ENCODE data around the gene ROBO1. TPM values are rescaled to one million over a fixed set of nuclear protein-coding genes. Genes with fewer than 3 reads are reported as not detected.

Gene ROBO1
- polyA plus RNA-seq, 4 donors: 0.81 to 12.2 (median 2.6) TPM

DNA sequence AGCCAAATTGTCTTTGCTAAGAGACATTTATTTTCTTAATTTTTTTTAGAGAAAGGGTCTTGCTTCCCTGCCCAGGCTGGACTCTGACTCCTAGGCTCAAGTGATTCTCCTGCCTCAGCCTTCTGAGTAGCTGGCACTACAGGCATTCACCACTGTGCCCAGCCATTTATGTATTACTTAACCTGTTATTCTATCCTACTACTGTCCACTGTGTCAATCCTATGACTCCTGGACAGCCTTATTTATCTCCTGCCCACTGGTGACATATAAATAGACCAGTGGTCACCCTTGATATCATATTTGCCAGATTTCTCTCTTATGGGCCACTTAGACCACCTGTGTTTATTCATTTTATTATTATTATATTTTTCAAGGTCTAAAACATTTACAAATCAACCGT is 161.4 kb downstream of the ROBO1 start:
- H3K27ac ChIP-seq (ENCODE audit: low read depth in 1 of 3, low read length in 2 of 3): no peak overlapping the region
- no peak for DNase-seq
- no peaks in the 10 kb centered on the region for H3K9me3 ChIP-seq (ENCODE audit: control insufficient read depth in 2 of 2, insufficient read depth in 1 of 2, low read depth in 1 of 2, low read length in 1 of 2)
- no peak overlapping the region for H3K4me3 ChIP-seq (ENCODE audit: low read depth in 1 of 3, low read length in 3 of 3)
- no peaks in the 10 kb centered on the region for H3K27me3 ChIP-seq (ENCODE audit: control insufficient read depth in 3 of 3, insufficient read depth in 3 of 3, low read length in 3 of 3)
- 31 to 69% (median 55%) methylated on average over 1 of the region's 1 CpG for WGBS, 3 donors
- H3K4me1 ChIP-seq (ENCODE audit: control insufficient read depth in 3 of 3, insufficient read depth in 2 of 3, low read depth in 1 of 3, low read length in 2 of 3): no peaks in the 10 kb centered on the region
- FAIRE-seq: no peak
- H3K36me3 ChIP-seq (ENCODE audit: control insufficient read depth in 3 of 3, insufficient read depth in 2 of 3, low read depth in 1 of 3, low read length in 3 of 3): no peaks in the 10 kb centered on the region

DNA sequence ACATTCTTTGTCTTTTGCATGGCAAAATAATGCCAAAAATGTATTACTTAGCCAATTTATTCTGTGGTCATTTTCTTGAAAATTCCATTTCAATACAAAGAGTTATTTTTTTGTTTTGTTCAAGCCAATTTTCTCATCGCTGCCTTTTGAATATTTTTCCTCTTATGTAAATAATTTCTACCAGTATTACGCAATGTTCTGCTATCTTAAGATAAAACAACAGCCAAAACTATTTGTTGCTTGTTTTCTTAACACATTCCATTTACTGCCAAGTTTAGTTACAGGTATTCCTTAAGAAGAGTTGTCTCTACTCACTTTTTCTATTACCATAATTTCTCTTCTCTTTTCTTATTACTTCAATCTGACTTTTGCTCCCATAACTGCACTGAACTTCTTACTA is 163.1 kb downstream of the ROBO1 start:
- Histone ChIP-seq H3K27ac (ENCODE audit: low read depth in 1 of 3, low read length in 2 of 3) (no peak overlapping the region), H3K4me1 (ENCODE audit: control insufficient read depth in 3 of 3, insufficient read depth in 2 of 3, low read depth in 1 of 3, low read length in 2 of 3) (no peaks in the 10 kb centered on the region), H3K27me3 (ENCODE audit: control insufficient read depth in 3 of 3, insufficient read depth in 3 of 3, low read length in 3 of 3) (no peaks in the 10 kb centered on the region), H3K9me3 (ENCODE audit: control insufficient read depth in 2 of 2, insufficient read depth in 1 of 2, low read depth in 1 of 2, low read length in 1 of 2) (no peaks in the 10 kb centered on the region), H3K4me3 (ENCODE audit: low read depth in 1 of 3, low read length in 3 of 3) (no peak overlapping the region), H3K36me3 (ENCODE audit: control insufficient read depth in 3 of 3, insufficient read depth in 2 of 3, low read depth in 1 of 3, low read length in 3 of 3) (no peaks in the 10 kb centered on the region)
- 37 to 48% (median 38%) methylated on average over 2 of the region's 2 CpGs for WGBS, 3 donors
- FAIRE-seq: no peak
- no peak for DNase-seq

DNA sequence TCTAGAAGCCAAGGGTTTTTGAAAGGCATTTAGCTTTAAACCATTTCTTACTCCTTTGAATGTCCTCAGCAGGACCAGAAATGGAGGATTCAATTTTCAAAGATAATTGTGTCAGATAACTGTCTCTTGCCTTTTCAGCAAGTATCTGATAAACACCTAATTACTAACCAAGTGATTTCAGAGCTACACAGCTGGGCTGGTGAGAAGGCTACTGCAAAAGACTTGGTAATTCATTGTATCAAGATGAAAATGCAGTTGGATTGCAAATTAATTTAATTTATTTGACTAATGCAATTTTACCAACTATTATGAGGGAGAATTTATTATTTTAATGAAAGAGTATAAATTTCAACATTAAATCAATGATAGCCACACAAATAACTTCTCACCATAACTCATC is 165.4 kb downstream of the ROBO1 start:
- FAIRE-seq (no peak), DNase-seq (no peak)
- Histone ChIP-seq H3K27ac (ENCODE audit: low read depth in 1 of 3, low read length in 2 of 3) (no peak overlapping the region), H3K36me3 (ENCODE audit: control insufficient read depth in 3 of 3, insufficient read depth in 2 of 3, low read depth in 1 of 3, low read length in 3 of 3) (no peaks in the 10 kb centered on the region), H3K4me1 (ENCODE audit: control insufficient read depth in 3 of 3, insufficient read depth in 2 of 3, low read depth in 1 of 3, low read length in 2 of 3) (no peaks in the 10 kb centered on the region), H3K9me3 (ENCODE audit: control insufficient read depth in 2 of 2, insufficient read depth in 1 of 2, low read depth in 1 of 2, low read length in 1 of 2) (no peaks in the 10 kb centered on the region), H3K4me3 (ENCODE audit: low read depth in 1 of 3, low read length in 3 of 3) (no peak overlapping the region), H3K27me3 (ENCODE audit: control insufficient read depth in 3 of 3, insufficient read depth in 3 of 3, low read length in 3 of 3) (no peaks in the 10 kb centered on the region)

DNA sequence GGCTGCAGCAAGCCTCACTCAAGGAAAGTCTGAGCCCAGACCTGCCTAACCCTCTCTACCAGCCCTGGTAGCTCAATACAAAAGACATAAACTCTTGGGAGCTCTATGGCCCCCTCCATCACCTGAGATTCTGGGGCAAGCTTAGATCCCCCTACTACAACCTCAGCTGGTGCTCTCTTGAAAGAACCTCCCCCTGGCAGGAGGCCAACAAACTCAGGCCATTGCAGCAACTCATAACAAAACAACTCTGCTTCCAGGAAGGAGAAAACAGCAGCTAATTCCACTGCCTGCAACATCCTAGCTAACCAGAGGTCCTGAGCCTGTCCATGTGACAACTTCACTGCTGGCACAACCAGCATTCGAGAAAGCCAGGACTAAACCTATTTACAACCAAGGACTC is 169.2 kb downstream of the ROBO1 start:
- no peak overlapping the region for H3K27ac ChIP-seq (ENCODE audit: low read depth in 1 of 3, low read length in 2 of 3)
- no peak overlapping the region for H3K4me3 ChIP-seq (ENCODE audit: low read depth in 1 of 3, low read length in 3 of 3)
- FAIRE-seq (no peak), DNase-seq (no peak)
- no peaks in the 10 kb centered on the region for H3K4me1 ChIP-seq (ENCODE audit: control insufficient read depth in 3 of 3, insufficient read depth in 2 of 3, low read depth in 1 of 3, low read length in 2 of 3)
- H3K27me3 ChIP-seq (ENCODE audit: control insufficient read depth in 3 of 3, insufficient read depth in 3 of 3, low read length in 3 of 3): no peaks in the 10 kb centered on the region
- WGBS, 3 donors: 37 to 61% (median 52%) methylated on average over 1 of the region's 1 CpG
- H3K36me3 ChIP-seq (ENCODE audit: control insufficient read depth in 3 of 3, insufficient read depth in 2 of 3, low read depth in 1 of 3, low read length in 3 of 3): no peaks in the 10 kb centered on the region
- no peaks in the 10 kb centered on the region for H3K9me3 ChIP-seq (ENCODE audit: control insufficient read depth in 2 of 2, insufficient read depth in 1 of 2, low read depth in 1 of 2, low read length in 1 of 2)

DNA sequence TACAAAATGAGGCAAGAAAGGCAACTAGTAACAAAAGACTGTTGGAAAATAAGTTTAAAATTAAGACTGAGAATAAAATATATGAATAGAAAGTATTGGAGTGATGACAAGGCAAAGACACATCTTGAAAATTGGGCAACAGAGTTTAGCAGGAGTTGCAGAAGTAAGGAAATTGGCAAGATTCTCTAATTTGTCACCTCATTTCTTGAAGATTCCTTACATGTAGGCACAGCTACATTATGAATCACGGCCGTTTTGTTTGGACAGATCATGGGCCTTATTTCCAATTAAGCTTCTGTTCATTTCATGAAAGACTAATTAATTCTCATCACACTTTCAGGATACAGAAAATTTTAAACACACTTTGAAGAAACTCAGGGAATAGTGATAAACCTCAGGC is 170.1 kb downstream of the ROBO1 start:
- H3K4me1 ChIP-seq (ENCODE audit: control insufficient read depth in 3 of 3, insufficient read depth in 2 of 3, low read depth in 1 of 3, low read length in 2 of 3): no peaks in the 10 kb centered on the region
- H3K4me3 ChIP-seq (ENCODE audit: low read depth in 1 of 3, low read length in 3 of 3): no peak overlapping the region
- H3K36me3 ChIP-seq (ENCODE audit: control insufficient read depth in 3 of 3, insufficient read depth in 2 of 3, low read depth in 1 of 3, low read length in 3 of 3): no peaks in the 10 kb centered on the region
- no peak overlapping the region for H3K27ac ChIP-seq (ENCODE audit: low read depth in 1 of 3, low read length in 2 of 3)
- no peaks in the 10 kb centered on the region for H3K9me3 ChIP-seq (ENCODE audit: control insufficient read depth in 2 of 2, insufficient read depth in 1 of 2, low read depth in 1 of 2, low read length in 1 of 2)
- no peaks in the 10 kb centered on the region for H3K27me3 ChIP-seq (ENCODE audit: control insufficient read depth in 3 of 3, insufficient read depth in 3 of 3, low read length in 3 of 3)
- no peak for FAIRE-seq
- DNase-seq: no peak
- WGBS, 3 donors: 71 to 87% (median 85%) methylated on average over 2 of the region's 2 CpGs

DNA sequence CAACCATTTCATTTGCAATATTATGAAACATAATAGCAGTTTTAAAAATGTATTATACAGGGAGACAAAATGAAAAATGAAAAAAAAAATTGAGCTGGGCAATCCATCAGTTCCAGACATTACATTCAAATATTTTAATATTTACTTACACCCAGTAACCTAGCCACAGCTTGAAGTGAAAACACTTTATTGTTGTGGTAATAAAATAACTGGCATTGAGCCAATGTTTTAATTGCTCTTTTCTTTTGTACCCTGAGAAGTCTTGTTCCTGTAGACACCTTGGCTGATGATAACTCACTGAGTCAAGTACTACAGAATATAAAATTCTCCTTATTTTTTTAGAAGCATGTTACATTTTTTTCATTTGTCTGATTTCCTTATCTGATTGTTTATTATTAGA is 180.6 kb downstream of the ROBO1 start:
- no peak overlapping the region for H3K4me3 ChIP-seq (ENCODE audit: low read depth in 1 of 3, low read length in 3 of 3)
- peak; percentile 12 to 17 for DNase-seq
- H3K4me1 ChIP-seq (ENCODE audit: control insufficient read depth in 3 of 3, insufficient read depth in 2 of 3, low read depth in 1 of 3, low read length in 2 of 3): no peaks in the 10 kb centered on the region
- no peak for FAIRE-seq
- H3K27me3 ChIP-seq (ENCODE audit: control insufficient read depth in 3 of 3, insufficient read depth in 3 of 3, low read length in 3 of 3): no peaks in the 10 kb centered on the region
- H3K9me3 ChIP-seq (ENCODE audit: control insufficient read depth in 2 of 2, insufficient read depth in 1 of 2, low read depth in 1 of 2, low read length in 1 of 2): no peaks in the 10 kb centered on the region
- no peak overlapping the region for H3K27ac ChIP-seq (ENCODE audit: low read depth in 1 of 3, low read length in 2 of 3)
- H3K36me3 ChIP-seq (ENCODE audit: control insufficient read depth in 3 of 3, insufficient read depth in 2 of 3, low read depth in 1 of 3, low read length in 3 of 3): no peaks in the 10 kb centered on the region

DNA sequence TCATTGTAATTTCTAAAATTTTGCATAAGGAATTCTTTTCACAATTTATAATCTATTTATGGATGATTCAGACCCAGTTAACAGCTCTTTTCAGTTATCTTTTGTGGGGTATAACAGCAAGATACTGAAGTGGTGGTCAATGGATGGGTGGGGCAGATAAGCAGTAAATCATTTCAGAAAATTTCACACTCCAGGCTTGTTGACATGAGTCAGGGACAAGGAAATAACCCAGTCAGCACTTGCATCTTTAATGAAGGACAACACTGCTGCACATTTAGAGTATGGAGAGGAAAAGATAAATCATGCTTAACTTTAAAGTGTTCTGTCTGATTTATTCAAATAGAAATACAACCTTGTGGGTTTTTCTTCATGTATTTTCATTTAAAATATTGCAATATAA is 181.6 kb downstream of the ROBO1 start:
- no peak for FAIRE-seq
- no peak for DNase-seq
- H3K36me3 ChIP-seq (ENCODE audit: control insufficient read depth in 3 of 3, insufficient read depth in 2 of 3, low read depth in 1 of 3, low read length in 3 of 3): no peaks in the 10 kb centered on the region
- no peak overlapping the region for H3K27ac ChIP-seq (ENCODE audit: low read depth in 1 of 3, low read length in 2 of 3)
- no peaks in the 10 kb centered on the region for H3K9me3 ChIP-seq (ENCODE audit: control insufficient read depth in 2 of 2, insufficient read depth in 1 of 2, low read depth in 1 of 2, low read length in 1 of 2)
- H3K4me3 ChIP-seq (ENCODE audit: low read depth in 1 of 3, low read length in 3 of 3): no peak overlapping the region
- H3K27me3 ChIP-seq (ENCODE audit: control insufficient read depth in 3 of 3, insufficient read depth in 3 of 3, low read length in 3 of 3): no peaks in the 10 kb centered on the region
- H3K4me1 ChIP-seq (ENCODE audit: control insufficient read depth in 3 of 3, insufficient read depth in 2 of 3, low read depth in 1 of 3, low read length in 2 of 3): no peaks in the 10 kb centered on the region

DNA sequence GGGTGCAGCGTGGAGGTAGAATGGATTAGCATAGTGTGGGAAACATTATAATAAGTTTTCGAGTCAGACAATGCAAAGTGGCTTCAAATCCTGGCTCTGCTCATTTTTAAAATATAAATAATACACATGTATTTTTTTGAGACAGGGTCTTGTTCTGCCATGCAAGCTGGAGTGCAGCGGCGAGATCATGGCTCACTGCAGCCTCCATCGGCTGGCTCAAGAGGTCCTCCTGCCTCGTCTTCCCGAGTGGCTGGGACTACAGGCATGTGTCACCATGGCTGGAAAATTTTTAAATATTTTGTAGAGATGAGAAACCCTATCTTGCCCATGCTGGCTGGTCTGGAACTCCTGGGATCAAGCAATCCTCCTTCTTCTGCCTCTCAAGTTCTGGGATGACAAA is 194.9 kb downstream of the ROBO1 start:
- 78 to 90% (median 84%) methylated on average over 7 of the region's 7 CpGs for WGBS, 3 donors
- no peak overlapping the region for H3K27ac ChIP-seq (ENCODE audit: low read depth in 1 of 3, low read length in 2 of 3)
- FAIRE-seq (no peak), DNase-seq (no peak)
- H3K36me3 ChIP-seq (ENCODE audit: control insufficient read depth in 3 of 3, insufficient read depth in 2 of 3, low read depth in 1 of 3, low read length in 3 of 3): no peaks in the 10 kb centered on the region
- H3K4me1 ChIP-seq (ENCODE audit: control insufficient read depth in 3 of 3, insufficient read depth in 2 of 3, low read depth in 1 of 3, low read length in 2 of 3): no peaks in the 10 kb centered on the region
- H3K27me3 ChIP-seq (ENCODE audit: control insufficient read depth in 3 of 3, insufficient read depth in 3 of 3, low read length in 3 of 3): no peaks in the 10 kb centered on the region
- H3K9me3 ChIP-seq (ENCODE audit: control insufficient read depth in 2 of 2, insufficient read depth in 1 of 2, low read depth in 1 of 2, low read length in 1 of 2): no peaks in the 10 kb centered on the region
- H3K4me3 ChIP-seq (ENCODE audit: low read depth in 1 of 3, low read length in 3 of 3): no peak overlapping the region

DNA sequence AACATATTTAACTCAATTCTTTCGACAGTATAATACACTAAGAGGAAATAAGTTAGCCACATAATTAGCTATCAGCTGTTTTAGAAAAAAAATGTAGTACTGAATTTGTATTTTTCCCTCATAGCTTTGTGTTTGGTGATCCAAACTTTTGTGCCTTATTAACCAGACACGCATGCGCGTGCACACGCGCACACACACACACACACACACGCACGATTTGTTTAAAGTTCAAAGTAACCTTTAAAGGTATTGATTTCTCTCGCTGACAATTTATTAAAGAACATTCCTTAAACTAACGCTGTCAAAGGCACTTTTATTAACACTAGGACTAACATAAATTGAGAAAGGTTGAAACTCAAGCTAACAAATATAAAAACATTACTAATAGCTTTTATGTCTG is 198.9 kb downstream of the ROBO1 start:
- WGBS, 3 donors: 36 to 71% (median 55%) methylated on average over 10 of the region's 10 CpGs
- no peak overlapping the region for H3K27ac ChIP-seq (ENCODE audit: low read depth in 1 of 3, low read length in 2 of 3)
- no peak overlapping the region for H3K4me3 ChIP-seq (ENCODE audit: low read depth in 1 of 3, low read length in 3 of 3)
- H3K4me1 ChIP-seq (ENCODE audit: control insufficient read depth in 3 of 3, insufficient read depth in 2 of 3, low read depth in 1 of 3, low read length in 2 of 3): no peaks in the 10 kb centered on the region
- H3K9me3 ChIP-seq (ENCODE audit: control insufficient read depth in 2 of 2, insufficient read depth in 1 of 2, low read depth in 1 of 2, low read length in 1 of 2): no peaks in the 10 kb centered on the region
- FAIRE-seq (no peak), DNase-seq (no peak)
- no peaks in the 10 kb centered on the region for H3K36me3 ChIP-seq (ENCODE audit: control insufficient read depth in 3 of 3, insufficient read depth in 2 of 3, low read depth in 1 of 3, low read length in 3 of 3)
- H3K27me3 ChIP-seq (ENCODE audit: control insufficient read depth in 3 of 3, insufficient read depth in 3 of 3, low read length in 3 of 3): no peaks in the 10 kb centered on the region

Measured in small intestine (tissue), 7 donors.